NCI-H2029 treated with DMSO at 0.1 percent for 48 hours (cell line): Measurements from ENCODE around the gene CCDC59.
"Not testable (repeated sequence)": the region's sequence is repeated elsewhere in the genome, so short reads cannot be mapped to it uniquely, and the experiment has no call there.

ENCODE experiments used
- DNase-seq: peaks from one replicate; lab custom pipeline; 2025; lab: John Stamatoyannopoulos, UW

CCDC59 gene

DNA sequence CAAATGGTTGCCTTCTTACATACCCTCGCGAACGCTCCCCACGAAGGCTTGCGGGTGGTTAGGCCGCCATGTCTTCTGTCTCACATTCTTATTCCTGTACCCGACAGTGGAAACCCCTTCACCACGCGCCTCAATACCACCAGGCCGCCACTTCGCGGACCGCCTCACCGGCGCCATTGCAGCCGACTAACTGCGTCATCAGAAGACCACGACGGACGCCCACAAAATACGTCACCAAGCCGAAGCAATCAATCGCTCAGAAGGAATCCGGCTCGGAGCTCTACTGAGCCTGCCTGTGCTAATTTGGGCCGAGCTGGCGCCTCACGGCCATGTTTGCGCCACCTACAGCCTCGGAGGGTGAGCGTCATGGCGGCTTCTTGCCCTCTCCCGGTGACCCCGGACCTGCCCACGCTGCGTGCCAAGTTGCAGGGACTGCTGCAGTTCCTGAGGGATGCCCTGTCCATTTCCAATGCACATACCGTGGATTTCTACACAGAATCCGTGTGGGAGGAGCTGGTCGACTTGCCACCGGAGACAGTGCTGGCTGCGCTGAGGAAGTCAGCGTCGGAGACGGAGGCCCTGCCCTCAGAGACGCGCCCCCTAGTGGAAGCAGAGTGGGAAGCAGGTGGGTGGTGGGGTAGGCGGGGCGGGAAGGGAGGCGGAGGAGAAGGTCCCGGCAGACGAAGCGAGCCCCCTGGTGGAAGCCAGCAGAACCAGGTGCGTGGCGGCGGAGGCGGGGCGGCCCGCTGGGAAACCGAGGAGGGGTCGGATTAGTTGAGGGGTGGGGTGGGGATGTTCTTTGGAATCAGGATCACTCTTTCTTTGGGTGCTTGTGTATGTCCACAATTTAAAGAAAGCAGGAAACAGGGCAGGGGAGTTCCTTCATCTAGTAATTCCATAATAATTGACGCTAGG lies at the start of gene CCDC59, which contains the start of gene METTL25:
TSS of gene CCDC59 (minus strand) at position 188 of the 915 bp plus-strand sequence. CDS start at position 177, 11 bp downstream.
TSS of gene METTL25 (plus strand) at position 330 of the 915 bp plus-strand sequence. CDS start at position 367, 37 bp downstream.
- peak; percentile 91 for DNase-seq

DNA sequence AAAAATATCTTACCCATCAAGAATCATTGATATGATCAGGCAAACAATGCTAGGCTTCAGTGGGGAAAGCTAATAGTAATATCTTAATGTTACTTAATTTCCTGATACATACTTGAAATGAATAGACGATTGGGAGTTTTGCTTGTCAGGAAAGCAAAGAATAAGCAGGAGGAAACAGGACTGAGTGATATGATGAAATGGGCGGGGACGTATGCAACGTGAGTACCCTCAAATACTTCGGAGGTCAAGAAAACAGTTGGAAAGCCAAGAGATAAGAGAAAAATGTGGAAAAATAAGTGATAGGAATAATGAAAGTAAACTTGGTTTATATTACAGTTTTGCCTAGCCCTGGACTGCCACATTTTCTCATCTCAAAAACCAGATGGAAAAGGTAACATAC lies 49.3 kb upstream of the CCDC59 start:
- DNase-seq, result no peak

DNA sequence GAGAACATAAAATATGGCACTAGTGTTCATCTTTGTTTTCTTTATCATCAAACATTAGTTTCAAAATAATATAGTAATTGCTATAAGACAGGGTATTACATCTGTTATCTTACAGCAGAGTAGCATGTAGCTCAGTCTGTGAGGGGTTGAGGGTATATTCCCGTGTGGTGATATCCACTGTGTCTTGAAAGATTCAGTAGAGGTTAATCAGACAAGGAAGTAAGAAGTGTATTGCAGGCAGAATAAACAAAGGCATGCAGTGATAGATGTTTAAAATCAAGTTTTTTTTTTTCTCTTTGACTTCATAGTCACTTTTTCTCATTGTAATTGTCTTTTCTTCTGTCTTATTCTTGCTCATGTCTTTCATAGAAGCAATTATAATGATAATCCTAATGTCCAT lies 48.5 kb upstream of the CCDC59 start:
- DNase-seq, result no peak

DNA sequence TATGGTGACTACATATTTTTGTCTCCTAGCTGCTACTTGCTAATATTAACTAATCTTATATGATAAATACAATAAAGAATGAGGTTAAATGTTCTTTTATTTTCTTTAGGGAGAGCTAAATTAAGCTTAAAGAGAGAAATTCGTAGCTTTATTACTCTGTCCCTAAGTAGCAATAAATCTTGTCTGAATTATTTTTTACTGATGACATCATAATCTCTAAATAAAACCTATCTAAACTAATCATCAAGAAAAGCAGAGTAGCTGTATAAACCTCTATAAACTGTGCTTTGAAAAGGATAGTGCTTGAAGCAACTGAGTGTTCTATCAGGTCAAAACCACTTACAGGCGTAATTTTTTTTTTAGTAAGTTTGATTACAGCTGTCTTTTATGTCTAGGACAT lies 42.6 kb upstream of the CCDC59 start:
- DNase-seq, result no peak

- no peak for DNase-seq
These were observed 40.7 kb upstream of the CCDC59 start for GRCh38 chr12:82398879-82399278.

DNA sequence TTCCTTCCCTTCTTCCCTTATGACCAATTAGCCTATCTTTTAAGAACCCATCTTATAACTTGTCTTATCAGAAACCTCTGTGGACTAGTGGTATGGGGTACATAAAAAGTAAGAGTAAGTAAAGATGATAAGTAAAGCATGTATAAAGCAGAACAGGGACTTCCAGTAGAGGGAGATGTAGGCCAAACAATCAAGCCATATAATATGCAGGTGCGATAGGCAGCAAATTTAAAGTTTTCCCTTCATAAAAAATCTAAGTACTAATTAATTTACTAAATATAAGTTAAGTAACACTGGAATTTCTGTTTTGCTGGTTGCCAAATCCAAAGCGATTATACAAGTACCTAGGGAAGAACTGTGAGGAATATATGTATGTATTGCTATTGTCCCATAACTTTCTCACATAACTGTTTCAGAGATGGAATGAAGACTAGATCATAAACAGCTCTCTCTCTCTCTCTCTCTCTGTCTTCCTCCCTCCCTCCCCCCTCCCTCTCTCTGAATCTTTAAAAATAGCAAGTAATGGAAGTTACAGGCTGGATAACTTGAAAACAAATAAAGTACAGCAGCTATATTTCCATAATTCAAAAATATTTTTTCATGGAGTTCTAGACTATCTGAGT lies 25.9 kb upstream of the CCDC59 start:
- no peak for DNase-seq

- no peak for DNase-seq
These were observed 20.8 kb upstream of the CCDC59 start for GRCh38 chr12:82378997-82379396.

- DNase-seq, result no peak
These were observed 17.0 kb upstream of the CCDC59 start for GRCh38 chr12:82375201-82375600.

DNA sequence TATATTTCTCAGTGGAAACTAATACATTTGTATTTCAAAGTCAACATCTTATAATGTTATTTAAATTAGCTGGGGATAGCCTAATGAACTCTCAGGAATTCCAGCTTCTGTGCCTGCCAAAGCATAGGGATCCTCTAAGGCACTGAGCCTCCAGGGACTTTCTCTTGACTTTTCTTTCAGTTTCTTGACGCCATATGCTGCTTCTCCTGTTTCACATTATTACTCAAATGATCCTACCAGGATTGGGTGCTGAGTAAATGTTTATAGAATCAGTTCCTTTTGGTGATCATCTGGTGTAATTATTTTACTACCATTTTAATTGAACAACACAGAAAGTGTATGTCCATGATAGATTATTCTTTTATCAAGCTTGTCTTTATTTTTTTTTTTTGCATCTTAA lies 8.0 kb upstream of the CCDC59 start:
- DNase-seq, result no peak

- DNase-seq, result no peak
These were observed 5.8 kb upstream of the CCDC59 start for GRCh38 chr12:82363990-82364389.

DNA sequence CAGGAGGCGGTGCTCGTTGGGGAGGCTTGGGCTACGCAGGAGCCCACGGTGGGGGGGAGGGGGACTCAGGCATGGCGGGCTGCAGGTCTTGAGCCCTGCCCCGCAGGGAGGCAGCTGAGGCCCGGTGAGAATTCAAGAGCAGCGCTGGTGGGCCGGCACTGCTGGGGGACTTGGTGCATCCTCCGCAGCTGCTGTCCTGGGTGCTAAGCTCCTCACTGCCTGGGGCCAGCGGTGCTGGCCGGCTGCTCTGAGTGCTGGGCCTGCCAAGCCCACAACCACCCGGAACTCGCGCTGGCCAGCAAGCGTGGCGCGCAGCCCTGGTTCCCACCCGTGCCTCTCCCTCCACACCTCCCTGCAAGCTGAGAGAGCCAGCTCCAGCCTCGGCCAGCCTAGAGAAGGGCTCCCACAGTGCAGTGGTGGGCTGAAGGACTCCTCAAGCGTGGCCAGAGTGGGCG lies 3.3 kb upstream of the CCDC59 start:
- no peak for DNase-seq

GRCh38 chr12:82360834-82361233 lies 2.6 kb upstream of the CCDC59 start:
- not testable (repeated sequence) for DNase-seq

GRCh38 chr12:82359115-82359478 lies 910 bp upstream of the CCDC59 start:
- DNase-seq, result no peak

- DNase-seq, result no peak
These were observed 365 bp downstream of the CCDC59 start for GRCh38 chr12:82357845-82358199.

DNA sequence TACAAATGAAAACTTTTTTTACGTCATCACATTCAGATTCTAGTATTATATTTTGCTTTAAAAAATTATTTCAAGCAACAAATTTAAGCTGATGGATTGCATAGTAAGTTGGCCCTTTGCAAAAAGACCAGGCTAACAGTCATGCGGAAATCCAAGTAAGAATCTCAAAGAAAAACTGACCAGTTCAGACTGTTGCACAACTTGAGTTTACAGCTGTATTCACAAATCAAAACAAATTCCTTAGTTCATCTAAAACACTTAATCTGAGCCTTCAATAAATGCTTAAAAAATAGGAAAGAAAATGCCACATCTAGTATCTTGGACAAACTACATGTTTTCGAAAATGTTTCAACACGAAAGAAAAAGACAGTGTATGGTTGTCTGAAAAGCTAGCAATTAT lies 847 bp downstream of the CCDC59 start:
- DNase-seq, result no peak

GRCh38 chr12:82351390-82351789 lies 6.8 kb downstream of the CCDC59 start:
- no peak for DNase-seq

DNA sequence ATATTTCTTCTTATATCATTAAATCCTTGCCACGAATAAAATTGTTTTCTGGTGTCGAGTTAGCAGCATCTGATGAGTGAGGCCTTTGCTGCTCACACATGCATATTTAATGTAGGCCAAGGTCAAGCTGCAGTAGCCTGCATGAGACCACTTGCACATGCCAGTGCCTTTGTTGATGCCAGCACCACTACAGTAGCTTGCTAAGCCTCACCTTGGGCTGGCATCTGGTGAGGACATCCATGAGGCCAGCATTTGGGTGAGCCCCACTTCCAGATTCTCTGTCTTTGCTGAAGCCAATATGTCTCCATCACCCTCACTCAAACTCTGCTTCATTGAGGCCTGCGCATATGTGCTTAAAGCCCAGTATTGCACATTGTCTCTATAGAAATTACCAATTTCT lies 8.0 kb downstream of the CCDC59 start:
- DNase-seq, result no peak

GRCh38 chr12:82329508-82329907 lies 28.7 kb downstream of the CCDC59 start:
- DNase-seq, result peak; percentile 56

DNA sequence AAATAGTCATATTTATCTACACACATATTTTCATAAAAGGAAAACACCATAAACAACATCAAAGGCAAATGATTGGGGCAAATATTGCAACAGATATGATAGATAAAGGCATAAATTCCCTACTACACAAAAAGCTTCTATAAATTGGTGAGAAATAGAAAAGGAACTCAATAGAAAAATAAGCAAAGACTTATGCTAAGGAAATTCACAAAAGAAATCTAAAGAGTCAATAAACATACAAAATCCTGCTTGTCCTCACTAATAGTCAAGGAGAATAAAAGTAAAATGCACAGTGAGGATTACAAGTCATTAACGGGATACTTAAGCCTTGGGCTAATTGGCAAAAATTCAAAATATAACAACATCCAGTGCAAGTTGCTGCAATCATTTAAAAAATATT lies 30.3 kb downstream of the CCDC59 start:
- no peak for DNase-seq

DNA sequence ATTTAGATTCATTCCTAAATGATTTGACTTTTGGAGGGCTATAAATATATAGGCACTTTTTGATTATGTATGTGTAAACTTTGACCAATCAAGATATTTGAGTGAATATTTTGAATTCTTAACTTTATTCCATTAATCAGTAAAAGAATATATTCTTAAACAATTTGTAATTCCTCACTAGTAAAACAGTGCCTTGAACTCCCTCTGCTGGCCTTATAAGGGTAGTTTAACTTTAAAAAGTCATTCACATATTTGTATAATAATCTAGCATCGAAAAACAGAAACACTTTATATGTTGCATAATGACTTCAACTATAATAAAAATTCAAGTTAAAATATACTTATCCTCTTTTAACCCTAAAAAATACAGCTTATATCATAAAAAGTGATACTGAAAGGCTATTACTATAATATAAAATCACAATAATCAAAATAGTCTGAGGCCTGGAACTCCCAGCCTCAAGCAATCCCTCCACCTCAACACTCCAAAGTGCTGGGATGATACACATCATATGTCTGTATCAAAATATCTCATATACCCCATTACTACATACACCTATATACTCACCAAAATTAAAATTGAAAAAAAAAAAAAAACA lies 31.2 kb downstream of the CCDC59 start:
- peak; percentile 14 for DNase-seq

- no peak for DNase-seq
These were observed 32.4 kb downstream of the CCDC59 start for GRCh38 chr12:82325540-82326336.

DNA sequence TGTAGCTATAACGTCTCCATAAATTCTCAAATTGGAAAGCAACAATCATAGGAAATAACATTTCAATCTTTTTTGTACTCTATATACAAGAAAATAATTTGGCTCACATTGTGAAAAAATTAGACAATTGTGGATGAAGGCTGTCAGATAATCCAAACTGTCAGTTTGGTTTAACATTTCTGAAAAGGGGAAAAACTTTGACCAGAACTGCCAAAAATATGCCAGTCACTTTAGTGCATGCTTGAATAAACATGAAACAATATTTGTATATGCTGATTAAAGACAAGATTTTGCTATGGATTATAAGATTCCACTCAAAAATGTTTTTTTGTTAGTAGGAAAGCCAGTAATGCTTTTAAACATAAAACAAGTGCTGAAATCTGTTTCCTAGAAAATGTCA lies 38.9 kb downstream of the CCDC59 start:
- no peak for DNase-seq
